ACC112 (cell line): ENCODE results near the gene SERPINE3.
A peak's percentile ranks its signal among the peaks of the same experiment; 100 is the strongest.

Experiments
- H2AFZ ChIP-seq: fragments of 200-600 bp; sonication (generic); one replicate; pipeline ENCODE4 v1.6.0; 2017; ENCODE audit warnings: antibody characterized with exemption, low read length; ENCODE audit not compliant: unreplicated experiment
- H3K27ac ChIP-seq: fragments of 200-600 bp; sonication (generic); 2 replicates; pipeline ENCODE4 v1.5.1; 2014; ENCODE audit warnings: low read depth, mild to moderate bottlenecking, antibody characterized with exemption, low read length, moderate library complexity
- H3K27me3 ChIP-seq: fragments of 200-600 bp; sonication (generic); 2 replicates; pipeline ENCODE4 v1.6.1; 2014; ENCODE audit warnings: mild to moderate bottlenecking, antibody characterized with exemption, low read length, moderate library complexity, mixed read lengths; ENCODE audit not compliant: insufficient read depth
- H3K36me3 ChIP-seq: fragments of 200-600 bp; sonication (generic); 2 replicates; pipeline ENCODE4 v1.6.1; 2016; ENCODE audit warnings: mild to moderate bottlenecking, antibody characterized with exemption, low read length, moderate library complexity, mixed read lengths; ENCODE audit not compliant: insufficient read depth
- H3K4me1 ChIP-seq: fragments of 200-600 bp; sonication (generic); one replicate; pipeline ENCODE4 v1.6.1; 2016; ENCODE audit warnings: low read length, mixed read lengths; ENCODE audit not compliant: insufficient read depth, unreplicated experiment, control insufficient read depth
- H3K4me3 ChIP-seq: fragments of 200-600 bp; sonication (generic); 2 replicates; pipeline ENCODE4 v1.5.1; 2014; ENCODE audit warnings: mild to moderate bottlenecking, low read depth, low read length
- H3K79me2 ChIP-seq: fragments of 200-600 bp; sonication (generic); one replicate; pipeline ENCODE4 v1.6.0; 2016; ENCODE audit warnings: low read length; ENCODE audit not compliant: control insufficient read depth, unreplicated experiment, insufficient read depth

The SERPINE3 gene

GRCh38 chr13:51396352-51396751 lies 56.9 kb downstream of the SERPINE3 start:
- H3K27ac ChIP-seq: peak overlapping the region; percentile 23; the same call in 1 of the 2 replicates
- H3K4me3 ChIP-seq: no peak overlapping the region
- peaks cover 6% of the 10 kb centered on the region; the same call in 1 of the 2 replicates for H3K36me3 ChIP-seq
- no peak overlapping the region for H2AFZ ChIP-seq
- no peaks in the 10 kb centered on the region for H3K27me3 ChIP-seq
- peaks cover 22% of the 10 kb centered on the region for H3K4me1 ChIP-seq
- H3K79me2 ChIP-seq: peaks cover 84% of the 10 kb centered on the region

- no peaks in the 10 kb centered on the region for H3K27me3 ChIP-seq
- H3K4me1 ChIP-seq: peaks cover 22% of the 10 kb centered on the region
- H3K79me2 ChIP-seq: peaks cover 80% of the 10 kb centered on the region
- H3K27ac ChIP-seq: peak overlapping the region; percentile 23
- H2AFZ ChIP-seq: no peak overlapping the region
- no peak overlapping the region for H3K4me3 ChIP-seq
- peaks cover 6% of the 10 kb centered on the region; the same call in 1 of the 2 replicates for H3K36me3 ChIP-seq
Observed at GRCh38 chr13:51397262-51397941, 57.9 kb downstream of the SERPINE3 start.

- Histone ChIP-seq H3K4me1 (no peaks in the 10 kb centered on the region), H3K27me3 (no peaks in the 10 kb centered on the region), H2AFZ (no peak overlapping the region), H3K4me3 (no peak overlapping the region), H3K36me3 (peaks cover 8% of the 10 kb centered on the region), H3K27ac (no peak overlapping the region), H3K79me2 (peaks cover 74% of the 10 kb centered on the region)
Observed at GRCh38 chr13:51405176-51405575, 65.7 kb downstream of the SERPINE3 start.

GRCh38 chr13:51412431-51412830 lies 72.9 kb downstream of the SERPINE3 start:
- peaks cover 30% of the 10 kb centered on the region for H3K36me3 ChIP-seq
- H3K79me2 ChIP-seq: peaks cover 70% of the 10 kb centered on the region
- no peak overlapping the region for H3K4me3 ChIP-seq
- H3K27me3 ChIP-seq: no peaks in the 10 kb centered on the region
- H3K4me1 ChIP-seq: no peaks in the 10 kb centered on the region
- no peak overlapping the region for H3K27ac ChIP-seq
- no peak overlapping the region for H2AFZ ChIP-seq
